ENCODE results near the gene CGRRF1.

Gene CGRRF1

GRCh38 chr14:54515670-54516069 is 6.0 kb downstream of the CGRRF1 start:
- Histone ChIP-seq H3K79me2 (ENCODE audit: control insufficient read depth, insufficient read depth, low read length, unreplicated experiment) (peaks cover 49% of the 10 kb centered on the region), H3K36me3 (ENCODE audit: insufficient read depth, low read length) (peaks cover 33% of the 10 kb centered on the region), H2AFZ (ENCODE audit: low read length, unreplicated experiment) (no peak overlapping the region), H3K4me1 (ENCODE audit: control insufficient read depth, insufficient read depth, low read length, unreplicated experiment) (peaks cover 5% of the 10 kb centered on the region), H3K4me3 (ENCODE audit: low read depth, low read length) (no peak overlapping the region), H3K27ac (ENCODE audit: low read depth, low read length) (no peak overlapping the region), H3K27me3 (ENCODE audit: insufficient read depth, low read length) (no peaks in the 10 kb centered on the region)

- H3K4me3 ChIP-seq (ENCODE audit: low read depth, low read length) = no peak overlapping the region
- no peaks in the 10 kb centered on the region for H3K27me3 ChIP-seq (ENCODE audit: insufficient read depth, low read length)
- no peak overlapping the region for H3K27ac ChIP-seq (ENCODE audit: low read depth, low read length)
- H3K4me1 ChIP-seq (ENCODE audit: control insufficient read depth, insufficient read depth, low read length, unreplicated experiment) = no peaks in the 10 kb centered on the region
- H3K36me3 ChIP-seq (ENCODE audit: insufficient read depth, low read length) = peaks cover 33% of the 10 kb centered on the region
- peaks cover 38% of the 10 kb centered on the region for H3K79me2 ChIP-seq (ENCODE audit: control insufficient read depth, insufficient read depth, low read length, unreplicated experiment)
- H2AFZ ChIP-seq (ENCODE audit: low read length, unreplicated experiment) = no peak overlapping the region
Measured at GRCh38 chr14:54516709-54517108, 7.0 kb downstream of the CGRRF1 start.

- Histone ChIP-seq H3K4me1 (ENCODE audit: control insufficient read depth, insufficient read depth, low read length, unreplicated experiment) (peaks cover 1% of the 10 kb centered on the region), H3K27me3 (ENCODE audit: insufficient read depth, low read length) (no peaks in the 10 kb centered on the region), H3K36me3 (ENCODE audit: insufficient read depth, low read length) (peaks cover 7% of the 10 kb centered on the region; the same call in 1 of the 2 replicates), H3K27ac (ENCODE audit: low read depth, low read length) (no peak overlapping the region), H2AFZ (ENCODE audit: low read length, unreplicated experiment) (no peak overlapping the region), H3K79me2 (ENCODE audit: control insufficient read depth, insufficient read depth, low read length, unreplicated experiment) (peaks cover 4% of the 10 kb centered on the region), H3K4me3 (ENCODE audit: low read depth, low read length) (no peak overlapping the region)
Measured at GRCh38 chr14:54524410-54524809, 14.7 kb downstream of the CGRRF1 start.

GRCh38 chr14:54528973-54529372 is 19.3 kb downstream of the CGRRF1 start:
- H3K4me1 ChIP-seq (ENCODE audit: control insufficient read depth, insufficient read depth, low read length, unreplicated experiment) = peaks cover 8% of the 10 kb centered on the region
- H3K27me3 ChIP-seq (ENCODE audit: insufficient read depth, low read length) = no peaks in the 10 kb centered on the region
- no peak overlapping the region for H2AFZ ChIP-seq (ENCODE audit: low read length, unreplicated experiment)
- peaks cover 1% of the 10 kb centered on the region for H3K36me3 ChIP-seq (ENCODE audit: insufficient read depth, low read length)
- no peak overlapping the region for H3K27ac ChIP-seq (ENCODE audit: low read depth, low read length)
- no peak overlapping the region for H3K4me3 ChIP-seq (ENCODE audit: low read depth, low read length)
- H3K79me2 ChIP-seq (ENCODE audit: control insufficient read depth, insufficient read depth, low read length, unreplicated experiment) = no peaks in the 10 kb centered on the region

- Histone ChIP-seq H3K36me3 (ENCODE audit: insufficient read depth, low read length) (no peaks in the 10 kb centered on the region; the same call in 1 of the 2 replicates), H3K4me3 (ENCODE audit: low read depth, low read length) (no peak overlapping the region), H3K27ac (ENCODE audit: low read depth, low read length) (no peak overlapping the region), H3K79me2 (ENCODE audit: control insufficient read depth, insufficient read depth, low read length, unreplicated experiment) (no peaks in the 10 kb centered on the region), H3K27me3 (ENCODE audit: insufficient read depth, low read length) (no peaks in the 10 kb centered on the region), H2AFZ (ENCODE audit: low read length, unreplicated experiment) (no peak overlapping the region), H3K4me1 (ENCODE audit: control insufficient read depth, insufficient read depth, low read length, unreplicated experiment) (peaks cover 8% of the 10 kb centered on the region)
Measured at GRCh38 chr14:54529811-54530210, 20.1 kb downstream of the CGRRF1 start.

GRCh38 chr14:54532111-54533012 is 22.7 kb downstream of the CGRRF1 start:
- no peaks in the 10 kb centered on the region for H3K27me3 ChIP-seq (ENCODE audit: insufficient read depth, low read length)
- no peak overlapping the region for H3K4me3 ChIP-seq (ENCODE audit: low read depth, low read length)
- H3K79me2 ChIP-seq (ENCODE audit: control insufficient read depth, insufficient read depth, low read length, unreplicated experiment) = no peaks in the 10 kb centered on the region
- H3K27ac ChIP-seq (ENCODE audit: low read depth, low read length) = no peak overlapping the region
- no peak overlapping the region for H2AFZ ChIP-seq (ENCODE audit: low read length, unreplicated experiment)
- no peaks in the 10 kb centered on the region; the same call in 1 of the 2 replicates for H3K36me3 ChIP-seq (ENCODE audit: insufficient read depth, low read length)
- peaks cover 8% of the 10 kb centered on the region for H3K4me1 ChIP-seq (ENCODE audit: control insufficient read depth, insufficient read depth, low read length, unreplicated experiment)

GRCh38 chr14:54533100-54533499 is 23.4 kb downstream of the CGRRF1 start:
- H3K36me3 ChIP-seq (ENCODE audit: insufficient read depth, low read length) = peaks cover 1% of the 10 kb centered on the region
- peaks cover 8% of the 10 kb centered on the region for H3K4me1 ChIP-seq (ENCODE audit: control insufficient read depth, insufficient read depth, low read length, unreplicated experiment)
- H2AFZ ChIP-seq (ENCODE audit: low read length, unreplicated experiment) = no peak overlapping the region
- H3K4me3 ChIP-seq (ENCODE audit: low read depth, low read length) = no peak overlapping the region
- no peaks in the 10 kb centered on the region for H3K79me2 ChIP-seq (ENCODE audit: control insufficient read depth, insufficient read depth, low read length, unreplicated experiment)
- H3K27me3 ChIP-seq (ENCODE audit: insufficient read depth, low read length) = no peaks in the 10 kb centered on the region
- H3K27ac ChIP-seq (ENCODE audit: low read depth, low read length) = no peak overlapping the region

- no peaks in the 10 kb centered on the region for H3K79me2 ChIP-seq (ENCODE audit: control insufficient read depth, insufficient read depth, low read length, unreplicated experiment)
- H3K27ac ChIP-seq (ENCODE audit: low read depth, low read length) = no peak overlapping the region
- H3K27me3 ChIP-seq (ENCODE audit: insufficient read depth, low read length) = no peaks in the 10 kb centered on the region
- peaks cover 8% of the 10 kb centered on the region for H3K36me3 ChIP-seq (ENCODE audit: insufficient read depth, low read length)
- no peak overlapping the region for H3K4me3 ChIP-seq (ENCODE audit: low read depth, low read length)
- H3K4me1 ChIP-seq (ENCODE audit: control insufficient read depth, insufficient read depth, low read length, unreplicated experiment) = peaks cover under 1% of the 10 kb centered on the region
- no peak overlapping the region for H2AFZ ChIP-seq (ENCODE audit: low read length, unreplicated experiment)
Measured at GRCh38 chr14:54535126-54535525, 25.4 kb downstream of the CGRRF1 start.

GRCh38 chr14:54535646-54536045 is 25.9 kb downstream of the CGRRF1 start:
- H3K4me1 ChIP-seq (ENCODE audit: control insufficient read depth, insufficient read depth, low read length, unreplicated experiment) = no peaks in the 10 kb centered on the region
- H2AFZ ChIP-seq (ENCODE audit: low read length, unreplicated experiment) = no peak overlapping the region
- H3K36me3 ChIP-seq (ENCODE audit: insufficient read depth, low read length) = peaks cover 8% of the 10 kb centered on the region
- no peaks in the 10 kb centered on the region for H3K79me2 ChIP-seq (ENCODE audit: control insufficient read depth, insufficient read depth, low read length, unreplicated experiment)
- no peak overlapping the region for H3K27ac ChIP-seq (ENCODE audit: low read depth, low read length)
- no peaks in the 10 kb centered on the region for H3K27me3 ChIP-seq (ENCODE audit: insufficient read depth, low read length)
- H3K4me3 ChIP-seq (ENCODE audit: low read depth, low read length) = no peak overlapping the region

- no peak overlapping the region for H3K4me3 ChIP-seq (ENCODE audit: low read depth, low read length)
- no peaks in the 10 kb centered on the region for H3K79me2 ChIP-seq (ENCODE audit: control insufficient read depth, insufficient read depth, low read length, unreplicated experiment)
- H3K36me3 ChIP-seq (ENCODE audit: insufficient read depth, low read length) = peaks cover 8% of the 10 kb centered on the region
- no peaks in the 10 kb centered on the region for H3K4me1 ChIP-seq (ENCODE audit: control insufficient read depth, insufficient read depth, low read length, unreplicated experiment)
- no peaks in the 10 kb centered on the region for H3K27me3 ChIP-seq (ENCODE audit: insufficient read depth, low read length)
- no peak overlapping the region for H2AFZ ChIP-seq (ENCODE audit: low read length, unreplicated experiment)
- H3K27ac ChIP-seq (ENCODE audit: low read depth, low read length) = no peak overlapping the region
Measured at GRCh38 chr14:54537651-54538050, 27.9 kb downstream of the CGRRF1 start.

GRCh38 chr14:54538055-54538454 is 28.3 kb downstream of the CGRRF1 start:
- Histone ChIP-seq H3K79me2 (ENCODE audit: control insufficient read depth, insufficient read depth, low read length, unreplicated experiment) (no peaks in the 10 kb centered on the region), H2AFZ (ENCODE audit: low read length, unreplicated experiment) (no peak overlapping the region), H3K27me3 (ENCODE audit: insufficient read depth, low read length) (no peaks in the 10 kb centered on the region), H3K36me3 (ENCODE audit: insufficient read depth, low read length) (peaks cover 8% of the 10 kb centered on the region), H3K4me1 (ENCODE audit: control insufficient read depth, insufficient read depth, low read length, unreplicated experiment) (no peaks in the 10 kb centered on the region), H3K27ac (ENCODE audit: low read depth, low read length) (no peak overlapping the region), H3K4me3 (ENCODE audit: low read depth, low read length) (no peak overlapping the region)
